DOHH2 (cell line): ENCODE results near the gene TIE1.

Experiments
- EZH2phosphoT487 ChIP-seq: fragments of 200-600 bp; sonication (generic); IDR thresholded peaks from 2 replicates; pipeline ENCODE4 v1.6.1; 2017; ENCODE audit warnings: borderline replicate concordance, mild to moderate bottlenecking, antibody characterized with exemption, low read length, moderate library complexity, mixed read lengths
- TF ChIP-seq, protein P1 (sequence below): fragments of 200-600 bp; sonication (generic); IDR thresholded peaks from one replicate; pipeline ENCODE4 v1.5.1; 2014; ENCODE audit warnings: antibody characterized with exemption, mild to moderate bottlenecking, low read depth, low read length; ENCODE audit not compliant: poor library complexity, severe bottlenecking

GRCh38 chr1:43349594-43350306 is 49.0 kb downstream of the TIE1 start:
- TF ChIP-seq, protein P1, sequence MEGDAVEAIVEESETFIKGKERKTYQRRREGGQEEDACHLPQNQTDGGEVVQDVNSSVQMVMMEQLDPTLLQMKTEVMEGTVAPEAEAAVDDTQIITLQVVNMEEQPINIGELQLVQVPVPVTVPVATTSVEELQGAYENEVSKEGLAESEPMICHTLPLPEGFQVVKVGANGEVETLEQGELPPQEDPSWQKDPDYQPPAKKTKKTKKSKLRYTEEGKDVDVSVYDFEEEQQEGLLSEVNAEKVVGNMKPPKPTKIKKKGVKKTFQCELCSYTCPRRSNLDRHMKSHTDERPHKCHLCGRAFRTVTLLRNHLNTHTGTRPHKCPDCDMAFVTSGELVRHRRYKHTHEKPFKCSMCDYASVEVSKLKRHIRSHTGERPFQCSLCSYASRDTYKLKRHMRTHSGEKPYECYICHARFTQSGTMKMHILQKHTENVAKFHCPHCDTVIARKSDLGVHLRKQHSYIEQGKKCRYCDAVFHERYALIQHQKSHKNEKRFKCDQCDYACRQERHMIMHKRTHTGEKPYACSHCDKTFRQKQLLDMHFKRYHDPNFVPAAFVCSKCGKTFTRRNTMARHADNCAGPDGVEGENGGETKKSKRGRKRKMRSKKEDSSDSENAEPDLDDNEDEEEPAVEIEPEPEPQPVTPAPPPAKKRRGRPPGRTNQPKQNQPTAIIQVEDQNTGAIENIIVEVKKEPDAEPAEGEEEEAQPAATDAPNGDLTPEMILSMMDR = no peak
- no peak for TF ChIP-seq EZH2phosphoT487
